HG03575 (cell line): Measurements from ENCODE around the gene PCDH7.

Experiments
- ATAC-seq: cut with Tn5 transposase; IDR thresholded peaks from one replicate; pipeline ENCODE4 v1.9.1; 2021; ENCODE audit not compliant: unreplicated experiment, insufficient number of reproducible peaks, low FRiP score; ENCODE audit errors: extremely low read depth

The PCDH7 gene

DNA sequence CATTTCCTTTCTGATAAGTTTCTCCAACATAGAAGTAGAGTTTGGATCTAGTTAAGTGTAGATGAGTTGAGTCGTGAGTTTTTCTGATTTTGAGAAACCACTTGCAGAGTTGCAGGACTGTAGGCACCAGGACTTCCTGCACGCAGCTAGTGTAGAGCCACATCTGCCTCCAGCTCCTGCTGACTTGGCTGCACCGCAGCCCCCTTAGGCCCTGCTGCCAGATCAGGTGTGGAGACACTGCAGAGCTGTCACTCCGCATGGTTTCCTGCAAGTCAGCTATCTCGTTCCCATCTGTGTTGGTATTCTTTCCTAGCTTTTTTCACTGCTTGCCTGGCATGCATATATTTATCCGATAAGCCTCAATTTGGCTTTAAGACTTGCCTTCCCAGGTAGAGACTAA is 48.9 kb downstream of the PCDH7 start:
- no peak for ATAC-seq

DNA sequence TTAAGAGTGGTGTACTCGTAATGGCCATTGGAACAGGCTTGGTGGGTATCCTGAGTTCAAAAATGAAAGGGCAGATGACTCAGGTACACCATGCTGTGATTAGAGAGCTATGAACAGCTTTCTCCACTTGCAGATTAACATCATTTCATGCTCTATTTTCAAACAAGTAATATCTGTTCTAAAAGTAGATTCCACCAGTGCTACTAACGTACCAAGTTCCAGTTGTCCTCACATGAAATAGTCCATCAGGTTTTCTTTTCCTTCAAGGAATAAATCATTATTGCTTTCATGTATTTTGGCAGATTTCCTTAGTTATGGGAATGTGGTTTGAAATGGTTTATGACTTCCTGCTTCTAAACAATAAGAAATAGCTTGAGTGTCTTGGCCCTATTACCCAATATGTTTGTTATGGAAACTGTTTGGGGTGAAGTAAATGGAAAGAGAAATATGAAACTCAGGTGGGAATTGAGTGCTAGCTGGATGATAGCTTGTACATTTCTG is 49.9 kb downstream of the PCDH7 start:
- ATAC-seq, result no peak

DNA sequence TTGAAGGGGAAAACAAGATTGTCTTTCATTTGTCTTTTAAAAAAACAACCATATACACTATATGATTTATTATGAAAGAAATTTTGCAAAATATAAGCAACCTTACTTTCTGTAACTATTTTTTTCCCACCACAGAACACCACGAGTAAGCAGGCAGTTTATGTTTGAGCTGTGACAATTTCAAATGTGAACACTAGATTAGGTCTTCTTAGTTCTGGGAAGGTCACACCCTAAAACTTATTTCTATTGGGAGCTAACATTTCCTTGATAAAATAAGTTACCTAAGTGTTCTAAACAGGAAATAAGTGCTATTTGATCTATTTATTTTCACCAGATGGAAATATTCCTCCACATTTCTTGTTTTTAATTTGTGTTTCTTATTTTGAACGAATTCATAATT is 50.6 kb downstream of the PCDH7 start:
- no peak for ATAC-seq

DNA sequence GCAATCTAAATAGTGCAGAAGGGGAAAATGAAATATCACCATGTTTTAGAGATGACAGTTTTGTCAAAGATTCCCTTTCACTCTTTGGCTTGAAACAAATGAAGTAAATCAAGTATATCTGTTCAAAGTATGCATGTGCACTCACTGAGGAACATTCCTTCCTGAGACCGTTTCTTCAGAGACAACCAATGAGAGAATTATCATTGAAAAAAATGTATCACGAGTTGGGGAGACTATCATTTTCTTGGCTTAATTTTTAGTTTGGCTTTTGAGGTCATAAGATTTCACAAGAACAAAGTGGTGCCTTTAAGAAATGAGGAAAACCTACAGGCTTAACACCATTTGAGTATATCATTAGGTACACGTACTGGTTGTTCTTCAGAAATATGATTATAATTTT is 56.3 kb downstream of the PCDH7 start:
- ATAC-seq, result no peak

DNA sequence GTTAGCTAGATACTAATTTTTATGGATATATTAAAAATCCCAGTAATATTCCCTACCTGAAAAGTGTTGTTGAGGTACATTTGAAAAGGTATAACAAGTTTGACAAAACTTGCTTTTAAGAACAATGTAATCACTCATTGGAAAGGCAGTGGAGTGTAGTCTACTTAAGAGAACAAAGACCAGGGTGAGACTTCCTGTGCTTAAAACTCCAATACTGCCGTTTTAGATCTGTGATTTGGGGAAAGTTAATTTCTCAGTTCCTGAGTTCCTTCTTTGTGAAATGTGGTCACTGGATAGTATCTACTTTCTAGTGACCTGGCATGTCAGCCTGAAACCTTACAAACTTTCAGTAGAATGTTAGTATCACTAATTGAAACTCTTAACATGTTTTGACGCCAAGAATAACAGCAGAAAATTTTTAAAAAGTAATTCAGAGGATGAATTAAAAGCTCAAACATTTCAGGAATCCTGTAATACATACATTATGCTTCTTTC is 56.8 kb downstream of the PCDH7 start:
- no peak for ATAC-seq
